HepG2 (cell line): ENCODE data around the gene ATG9A. TPM values are rescaled to one million over a fixed set of nuclear protein-coding genes. Genes with fewer than 3 reads are reported as not detected.
A peak's percentile ranks its signal among the peaks of the same experiment; 100 is the strongest.
"Not testable (repeated sequence)": the region's sequence is repeated elsewhere in the genome, so short reads cannot be mapped to it uniquely, and the experiment has no call there.

Source experiments
- ATAC-seq: fragments of 200-7000 bp; cut with Tn5 transposase; 3 replicates; pipeline ENCODE4 v1.9.1; 2020; ENCODE audit warnings: mild to moderate bottlenecking, moderate library complexity
- BruUV-seq: library from RNA; stranded (reverse); fragments of 400-500 nt; replicated peaks from 2 replicates; lab custom pipeline; 2021; lab: Mats Ljungman, UMichigan
- CTCF ChIA-PET: fragments of 300-600 bp; formaldehyde crosslinking; extraction: SDS; loops from one replicate; lab custom pipeline; 2021; ENCODE audit warnings: low total read pairs, inconsistent platforms, low intra/inter-chr PET ratio; lab: Yijun Ruan, JAX
- POLR2A ChIA-PET: fragments of 350-600 bp; sonication (Branson Sonifier 250); formaldehyde crosslinking; loops from one replicate; lab custom pipeline; 2020; ENCODE audit warnings: antibody characterized with exemption, inconsistent platforms; lab: Yijun Ruan, JAX
- DNase-seq: peaks from one replicate; pipeline ENCODE4 v3.0.0-alpha.2; 2015; ENCODE audit warnings: low spot score
- FAIRE-seq: peaks from 3 replicates; lab custom pipeline; 2011; peaks lifted over from hg19 to GRCh38; lab: Jason Lieb, UNC
- H2AFZ ChIP-seq: one replicate; pipeline ENCODE4 v1.6.1; 2011; ENCODE audit warnings: low read length, inconsistent platforms
- H3K27ac ChIP-seq: fragments of 300-600 bp; 3 replicates; pipeline ENCODE4 v1.8.0; 2011; ENCODE audit warnings: mixed run types, mild to moderate bottlenecking, mixed read lengths, low read length, inconsistent platforms; ENCODE audit not compliant: insufficient read depth; ENCODE audit errors: extremely low read length
- H3K27me3 ChIP-seq, 2 experiments: fragments of 200-600 bp in 1 of 2; 2 replicates in 1 of 2; 3 replicates in 1 of 2; pipeline versions ENCODE4 v1.6.0 to v1.8.0; 2011; ENCODE audit warnings: low read length in 2 of 2, mild to moderate bottlenecking in 2 of 2, moderate library complexity in 2 of 2, inconsistent platforms in 1 of 2; ENCODE audit not compliant: insufficient read depth in 2 of 2, control insufficient read depth in 1 of 2
- H3K36me3 ChIP-seq, 2 experiments: fragments of 200-600 bp in 1 of 2; replicated peaks in 1 of 2; 2 replicates in 1 of 2; 3 replicates in 1 of 2; pipeline versions ENCODE4 v1.5.1 to v1.8.0; 2011; ENCODE audit warnings: low read length in 2 of 2, inconsistent platforms in 1 of 2; ENCODE audit not compliant: insufficient read depth in 2 of 2, control insufficient read depth in 1 of 2
- H3K4me1 ChIP-seq: 2 replicates; pipeline ENCODE4 v1.5.1; 2012; ENCODE audit warnings: low read length, inconsistent platforms; ENCODE audit not compliant: insufficient read depth
- H3K4me2 ChIP-seq: 2 replicates; pipeline ENCODE4 v1.6.0; 2011; ENCODE audit warnings: low read depth, low read length, inconsistent platforms
- H3K4me3 ChIP-seq, 3 experiments: fragments of 200-600 bp in 1 of 3; sonication (generic), shearing (Covaris generic) in 1 of 3; replicated peaks in 1 of 3; 2 replicates each; pipeline ENCODE4 v1.5.1; 2011 to 2016; ENCODE audit warnings: low read length in 3 of 3, inconsistent platforms in 2 of 3, low read depth in 2 of 3, mild to moderate bottlenecking in 2 of 3, control low read depth in 1 of 3, mixed read lengths in 1 of 3; ENCODE audit not compliant: insufficient read depth in 1 of 3
- H3K79me2 ChIP-seq: one replicate; pipeline ENCODE4 v1.6.1; 2011; ENCODE audit warnings: low read length, inconsistent platforms; ENCODE audit not compliant: insufficient read depth
- H3K9ac ChIP-seq: 2 replicates; pipeline ENCODE4 v1.6.0; 2011; ENCODE audit warnings: mild to moderate bottlenecking, low read depth, low read length, inconsistent platforms; ENCODE audit not compliant: insufficient read depth
- H3K9me3 ChIP-seq: 2 replicates; pipeline ENCODE4 v1.5.1; 2012; ENCODE audit warnings: mild to moderate bottlenecking, low read length
- H4K20me1 ChIP-seq: 2 replicates; pipeline ENCODE4 v1.6.0; 2011; ENCODE audit warnings: inconsistent platforms, mild to moderate bottlenecking, low read length, moderate library complexity; ENCODE audit not compliant: insufficient read depth
- NONO ChIP-seq, 2 experiments: fragments of 450-650 bp in 1 of 2; sonication (generic) in 1 of 2; formaldehyde crosslinking in 1 of 2; IDR thresholded peaks in 1 of 2; conservative IDR thresholded peaks in 1 of 2; 2 replicates each; pipeline versions ENCODE4 v1.6.1 to v1.8.0; 2017 to 2022; ENCODE audit warnings: mild to moderate bottlenecking in 1 of 2, missing genetic modification reagents in 1 of 2, moderate library complexity in 1 of 2
- TAF1 ChIP-seq: sonication (generic); formaldehyde crosslinking; IDR thresholded peaks from 2 replicates; pipeline ENCODE4 v1.4.0; 2020; ENCODE audit warnings: missing genetic modification reagents
- TCF7L2 ChIP-seq: IDR thresholded peaks from 2 replicates; pipeline ENCODE4 v1.6.1; 2011; ENCODE audit warnings: mild to moderate bottlenecking, low read depth, low read length, moderate library complexity
- ZBTB34 ChIP-seq: sonication (generic); formaldehyde crosslinking; IDR thresholded peaks from 2 replicates; pipeline ENCODE4 v1.8.0; 2022; ENCODE audit warnings: mild to moderate bottlenecking, missing genetic modification reagents
- ZNF776 ChIP-seq: sonication (generic); formaldehyde crosslinking; IDR thresholded peaks from 2 replicates; pipeline ENCODE4 v1.4.0; 2020; ENCODE audit warnings: mild to moderate bottlenecking, missing genetic modification reagents
- WGBS: methylation state at CpG from one replicate; pipeline ENCODE4 v1.1.6; 2017; ENCODE audit warnings: low lambda C conversion rate; 5-methylcytosine and 5-hydroxymethylcytosine counted together
- in situ Hi-C: cut with HindIII; loops from 2 replicates; pipeline ENCODE4 v1.10.0; 2017; ENCODE audit warnings: low pct_unique_long_range_greater_than_20kb; ENCODE audit not compliant: extremely low pct_ligation_motif_present
- intact Hi-C: fragments of 100-400 bp; cut with micrococcal nuclease; formaldehyde crosslinking; loops from one replicate; pipeline ENCODE4 v1.10.0; 2022; ENCODE audit not compliant: unreplicated experiment
- polyA plus RNA-seq, 8 experiments: library from polyadenylated mRNA; depleted of rRNA in 3 of 8; stranded (reverse) in 7 of 8; unstranded in 1 of 8; fragments of >200 nt; fragmentation: Illumina TruSeq in 4 of 8; extraction: Trizol in 4 of 8; gene quantifications; 2 replicates each; pipeline versions ENCODE4 v1.2.1 to v1.2.3, GENCODE V29; 2011 to 2016; ENCODE audit warnings: low read depth in 4 of 8, missing spikeins in 1 of 8, mixed read lengths in 1 of 8; ENCODE audit not compliant: insufficient read depth in 1 of 8
- total RNA-seq, 5 experiments: library from RNA; depleted of rRNA; stranded (reverse); fragments of >200 nt; fragmentation: Illumina TruSeq; extraction: Trizol; gene quantifications; 2 replicates each; pipeline ENCODE4 v1.2.3, GENCODE V29; 2016; ENCODE audit warnings: low read depth in 1 of 5
- TF ChIP-seq, protein P1 (sequence below): sonication (generic); formaldehyde crosslinking; IDR thresholded peaks from 2 replicates; pipeline ENCODE4 v1.8.1; 2023; ENCODE audit warnings: mild to moderate bottlenecking, missing genetic modification reagents
- TF ChIP-seq, protein P2 (sequence below): IDR thresholded peaks from 2 replicates; pipeline ENCODE4 v1.6.1; 2016; ENCODE audit warnings: mild to moderate bottlenecking

The ATG9A gene
- total and polyA plus RNA-seq, 2 of the 13 experiments (the other 11 are each of a cell fraction or from before 2014, with no cell fraction given), result 35.0 to 131 TPM

DNA sequence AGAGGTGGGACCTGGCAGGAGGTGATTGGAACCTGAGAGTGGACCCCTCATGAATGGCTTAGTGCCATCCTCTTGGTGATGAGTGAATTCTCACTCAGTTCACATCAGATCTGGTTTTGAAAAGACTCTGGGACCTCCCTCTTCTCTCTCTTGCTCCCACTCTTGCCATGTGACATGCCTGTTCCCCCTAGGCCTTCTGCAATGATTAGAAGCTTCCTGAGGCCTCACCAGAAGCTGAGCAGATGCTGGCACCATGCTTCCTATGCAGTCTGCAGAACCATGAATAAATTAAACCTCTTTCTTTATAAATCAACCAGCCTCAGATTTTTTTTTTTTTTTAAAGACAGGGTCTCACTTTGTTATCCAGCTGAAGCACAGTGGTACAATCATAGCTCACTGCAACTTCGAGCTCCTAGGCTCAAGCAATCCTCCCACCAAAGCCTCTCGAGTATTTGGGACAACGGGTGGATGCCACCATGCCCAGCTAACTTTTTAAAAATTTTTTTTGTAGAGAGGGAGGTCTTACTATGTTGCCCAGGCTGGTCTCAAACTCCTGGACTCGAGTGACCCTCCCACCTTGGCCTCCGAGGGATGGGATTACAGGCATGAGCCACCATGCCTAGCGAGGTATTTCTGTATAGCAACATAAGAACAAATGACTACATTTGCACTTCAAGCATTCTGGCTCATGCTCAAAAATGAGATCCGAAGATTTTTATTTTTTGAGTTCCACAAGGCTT, 24.8 kb downstream of the ATG9A start:
- peaks cover 53% of the 10 kb centered on the region for H3K4me1 ChIP-seq
- no peak for DNase-seq
- ChIA-PET POLR2A (interaction anchor here (1.3 to 1.4 kb wide), 2 partner anchors 28 to 183 kb away, joined by 3 to 6 read pairs; partner anchors contain the start of genes CNPPD1 and DNPEP), CTCF (no interaction called here)
- intact Hi-C loops (no loop called here), in situ Hi-C loops (loop anchor here (5.0 kb wide), 1 partner anchor 32 kb away; the partner anchor contains the start of gene SLC23A3)
- H2AFZ ChIP-seq, result no peak overlapping the region
- no peak overlapping the region for H3K27ac ChIP-seq
- H3K9ac ChIP-seq, result no peak overlapping the region
- no TSS peak for BruUV-seq
- TF ChIP-seq ZBTB34 (CRISPR knock-in tag) (no peak), TCF7L2 (no peak), ZNF776 (0 out of 2 replicates have a peak, but pooled peaks have one; percentile 50)
- H3K27me3 ChIP-seq, result no peaks in the 10 kb centered on the region; a peak in 1 of 5 replicates
- H4K20me1 ChIP-seq, result no peaks in the 10 kb centered on the region
- no peaks in the 10 kb centered on the region for H3K9me3 ChIP-seq
- no peak for FAIRE-seq
- ATAC-seq, result no peak
- peaks cover 6% of the 10 kb centered on the region for H3K79me2 ChIP-seq
- WGBS, result 88% methylated on average over 7 of the region's 7 CpGs
- H3K4me2 ChIP-seq, result no peak overlapping the region
- no peak overlapping the region for H3K4me3 ChIP-seq
- peaks cover 2 to 6% of the 10 kb centered on the region in 2 experiments for H3K36me3 ChIP-seq

- H3K4me2 ChIP-seq; ATAC-seq; H3K27me3 ChIP-seq; H3K4me3 ChIP-seq; H4K20me1 ChIP-seq; in situ Hi-C loops; DNase-seq; H3K79me2 ChIP-seq; H3K36me3 ChIP-seq; BruUV-seq; H3K9me3 ChIP-seq; CTCF ChIA-PET; FAIRE-seq; intact Hi-C loops; H2AFZ ChIP-seq; H3K9ac ChIP-seq; TF ChIP-seq NONO (IDR thresholded peaks at IDR 0.05): not testable (repeated sequence)
- H3K4me1 ChIP-seq, result peaks cover 42% of the 10 kb centered on the region
- POLR2A ChIA-PET, result interaction anchor here (0.8 to 10.9 kb wide), 13 partner anchors 6 to 199 kb away, joined by 3 to 102 read pairs (median 9); partner anchors contain the start of genes ABCB6, CNPPD1, DNAJB2 and GLB1L
- WGBS, result 87% methylated on average over 17 of the region's 21 CpGs
- peak overlapping the region; percentile 63 for H3K27ac ChIP-seq
- TF ChIP-seq, protein P1, sequence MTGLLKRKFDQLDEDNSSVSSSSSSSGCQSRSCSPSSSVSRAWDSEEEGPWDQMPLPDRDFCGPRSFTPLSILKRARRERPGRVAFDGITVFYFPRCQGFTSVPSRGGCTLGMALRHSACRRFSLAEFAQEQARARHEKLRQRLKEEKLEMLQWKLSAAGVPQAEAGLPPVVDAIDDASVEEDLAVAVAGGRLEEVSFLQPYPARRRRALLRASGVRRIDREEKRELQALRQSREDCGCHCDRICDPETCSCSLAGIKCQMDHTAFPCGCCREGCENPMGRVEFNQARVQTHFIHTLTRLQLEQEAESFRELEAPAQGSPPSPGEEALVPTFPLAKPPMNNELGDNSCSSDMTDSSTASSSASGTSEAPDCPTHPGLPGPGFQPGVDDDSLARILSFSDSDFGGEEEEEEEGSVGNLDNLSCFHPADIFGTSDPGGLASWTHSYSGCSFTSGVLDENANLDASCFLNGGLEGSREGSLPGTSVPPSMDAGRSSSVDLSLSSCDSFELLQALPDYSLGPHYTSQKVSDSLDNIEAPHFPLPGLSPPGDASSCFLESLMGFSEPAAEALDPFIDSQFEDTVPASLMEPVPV (CRISPR knock-in tag), result 0 out of 2 replicates have a peak, but pooled peaks have one; percentile 26
- 0 out of 2 replicates have a peak, but pooled peaks have one; percentile 0 for TF ChIP-seq TAF1 (CRISPR knock-in tag)
- TF ChIP-seq, protein P2, sequence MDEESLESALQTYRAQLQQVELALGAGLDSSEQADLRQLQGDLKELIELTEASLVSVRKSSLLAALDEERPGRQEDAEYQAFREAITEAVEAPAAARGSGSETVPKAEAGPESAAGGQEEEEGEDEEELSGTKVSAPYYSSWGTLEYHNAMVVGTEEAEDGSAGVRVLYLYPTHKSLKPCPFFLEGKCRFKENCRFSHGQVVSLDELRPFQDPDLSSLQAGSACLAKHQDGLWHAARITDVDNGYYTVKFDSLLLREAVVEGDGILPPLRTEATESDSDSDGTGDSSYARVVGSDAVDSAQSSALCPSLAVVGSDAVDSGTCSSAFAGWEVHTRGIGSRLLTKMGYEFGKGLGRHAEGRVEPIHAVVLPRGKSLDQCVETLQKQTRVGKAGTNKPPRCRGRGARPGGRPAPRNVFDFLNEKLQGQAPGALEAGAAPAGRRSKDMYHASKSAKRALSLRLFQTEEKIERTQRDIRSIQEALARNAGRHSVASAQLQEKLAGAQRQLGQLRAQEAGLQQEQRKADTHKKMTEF (CRISPR knock-in tag), result 0 out of 2 replicates have a peak, but pooled peaks have one; percentile 13
- 0 out of 2 replicates have a peak, but pooled peaks have one; percentile 2 for TF ChIP-seq NONO (CRISPR knock-in tag; conservative IDR thresholded peaks at IDR 0.05)
Observed at GRCh38 chr2:219201331-219201730, 28.1 kb downstream of the ATG9A start.
